Activated CD8-positive, alpha-beta memory T cell treated with anti-CD3 and anti-CD28 coated beads for 24 hours (primary cell): Measurements from ENCODE around the gene SLC44A5.
"Not testable (repeated sequence)": the region's sequence is repeated elsewhere in the genome, so short reads cannot be mapped to it uniquely, and the experiment has no call there.

Source experiments
- DNase-seq: peaks from one replicate; pipeline ENCODE4 v3.0.0-alpha.2; 2020

The SLC44A5 gene

GRCh38 chr1:75354267-75354666, 256.6 kb downstream of the SLC44A5 start:
- not testable (repeated sequence) for DNase-seq

GRCh38 chr1:75353051-75353450, 257.9 kb downstream of the SLC44A5 start:
- DNase-seq: no peak

- DNase-seq: no peak
Observed at GRCh38 chr1:75345538-75346292, 265.2 kb downstream of the SLC44A5 start.

GRCh38 chr1:75342786-75343185, 268.1 kb downstream of the SLC44A5 start:
- DNase-seq: no peak

GRCh38 chr1:75341537-75341936, 269.4 kb downstream of the SLC44A5 start:
- DNase-seq: no peak

- DNase-seq: no peak
Observed at GRCh38 chr1:75338616-75339483, 272.1 kb downstream of the SLC44A5 start.

GRCh38 chr1:75334876-75335389, 276.0 kb downstream of the SLC44A5 start:
- DNase-seq: no peak

GRCh38 chr1:75330624-75331023, 280.3 kb downstream of the SLC44A5 start:
- DNase-seq: no peak

GRCh38 chr1:75328691-75329090, 282.2 kb downstream of the SLC44A5 start:
- no peak for DNase-seq

- DNase-seq: no peak
Observed at GRCh38 chr1:75327395-75327794, 283.5 kb downstream of the SLC44A5 start.

GRCh38 chr1:75317976-75318375, 292.9 kb downstream of the SLC44A5 start:
- DNase-seq: no peak

- no peak for DNase-seq
Observed at GRCh38 chr1:75316230-75316629, 294.7 kb downstream of the SLC44A5 start.

- no peak for DNase-seq
Observed at GRCh38 chr1:75312620-75313019, 298.3 kb downstream of the SLC44A5 start.

GRCh38 chr1:75310067-75310466, 300.8 kb downstream of the SLC44A5 start:
- no peak for DNase-seq

GRCh38 chr1:75308365-75308764, 302.5 kb downstream of the SLC44A5 start:
- DNase-seq: no peak

- DNase-seq: no peak
Observed at GRCh38 chr1:75305061-75305460, 305.9 kb downstream of the SLC44A5 start.

- no peak for DNase-seq
Observed at GRCh38 chr1:75293270-75293669, 317.6 kb downstream of the SLC44A5 start.

GRCh38 chr1:75292013-75292412, 318.9 kb downstream of the SLC44A5 start:
- DNase-seq: no peak

- no peak for DNase-seq
Observed at GRCh38 chr1:75276385-75276784, 334.5 kb downstream of the SLC44A5 start.

GRCh38 chr1:75275631-75276030, 335.3 kb downstream of the SLC44A5 start:
- no peak for DNase-seq

- DNase-seq: no peak
Observed at GRCh38 chr1:75274920-75275506, 335.9 kb downstream of the SLC44A5 start.

GRCh38 chr1:75273110-75273509, 337.8 kb downstream of the SLC44A5 start:
- no peak for DNase-seq

- no peak for DNase-seq
Observed at GRCh38 chr1:75265792-75266191, 345.1 kb downstream of the SLC44A5 start.

GRCh38 chr1:75264112-75264511, 346.8 kb downstream of the SLC44A5 start:
- DNase-seq: no peak
